ENCODE results near the gene HIBADH.

DNA sequence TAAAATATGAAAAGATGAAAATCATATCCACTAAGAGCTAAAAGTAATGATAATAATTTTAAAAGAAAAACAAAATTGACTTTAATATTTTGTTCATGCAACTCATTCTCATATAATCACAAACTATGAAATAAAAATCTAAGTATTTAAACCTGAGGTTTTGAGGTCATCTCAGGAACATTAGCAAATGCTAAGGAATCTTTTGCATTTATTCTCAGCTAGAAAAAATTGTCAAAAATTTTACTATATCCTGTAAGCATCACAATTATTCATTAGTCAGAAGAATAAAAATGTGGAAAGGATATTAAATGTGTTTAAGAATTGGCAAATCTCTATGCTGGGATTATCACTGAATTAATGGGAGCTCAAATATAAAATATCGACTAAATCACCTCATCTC lies 40.5 kb upstream of the HIBADH start:
- TF ChIP-seq, protein P1, sequence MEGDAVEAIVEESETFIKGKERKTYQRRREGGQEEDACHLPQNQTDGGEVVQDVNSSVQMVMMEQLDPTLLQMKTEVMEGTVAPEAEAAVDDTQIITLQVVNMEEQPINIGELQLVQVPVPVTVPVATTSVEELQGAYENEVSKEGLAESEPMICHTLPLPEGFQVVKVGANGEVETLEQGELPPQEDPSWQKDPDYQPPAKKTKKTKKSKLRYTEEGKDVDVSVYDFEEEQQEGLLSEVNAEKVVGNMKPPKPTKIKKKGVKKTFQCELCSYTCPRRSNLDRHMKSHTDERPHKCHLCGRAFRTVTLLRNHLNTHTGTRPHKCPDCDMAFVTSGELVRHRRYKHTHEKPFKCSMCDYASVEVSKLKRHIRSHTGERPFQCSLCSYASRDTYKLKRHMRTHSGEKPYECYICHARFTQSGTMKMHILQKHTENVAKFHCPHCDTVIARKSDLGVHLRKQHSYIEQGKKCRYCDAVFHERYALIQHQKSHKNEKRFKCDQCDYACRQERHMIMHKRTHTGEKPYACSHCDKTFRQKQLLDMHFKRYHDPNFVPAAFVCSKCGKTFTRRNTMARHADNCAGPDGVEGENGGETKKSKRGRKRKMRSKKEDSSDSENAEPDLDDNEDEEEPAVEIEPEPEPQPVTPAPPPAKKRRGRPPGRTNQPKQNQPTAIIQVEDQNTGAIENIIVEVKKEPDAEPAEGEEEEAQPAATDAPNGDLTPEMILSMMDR (IDR thresholded peaks at IDR 0.05), result no peak
- TF ChIP-seq POLR2AphosphoS5 (IDR thresholded peaks at IDR 0.05), result no peak
